ENCODE measurements around the gene GPSM3.
A peak's percentile ranks its signal among the peaks of the same experiment; 100 is the strongest.

GPSM3 gene

GRCh38 chr6:32190054-32190851 lies 2.2 kb downstream of the GPSM3 start, which contains the start of gene PBX2 (continued):
- TF ChIP-seq, protein P1, sequence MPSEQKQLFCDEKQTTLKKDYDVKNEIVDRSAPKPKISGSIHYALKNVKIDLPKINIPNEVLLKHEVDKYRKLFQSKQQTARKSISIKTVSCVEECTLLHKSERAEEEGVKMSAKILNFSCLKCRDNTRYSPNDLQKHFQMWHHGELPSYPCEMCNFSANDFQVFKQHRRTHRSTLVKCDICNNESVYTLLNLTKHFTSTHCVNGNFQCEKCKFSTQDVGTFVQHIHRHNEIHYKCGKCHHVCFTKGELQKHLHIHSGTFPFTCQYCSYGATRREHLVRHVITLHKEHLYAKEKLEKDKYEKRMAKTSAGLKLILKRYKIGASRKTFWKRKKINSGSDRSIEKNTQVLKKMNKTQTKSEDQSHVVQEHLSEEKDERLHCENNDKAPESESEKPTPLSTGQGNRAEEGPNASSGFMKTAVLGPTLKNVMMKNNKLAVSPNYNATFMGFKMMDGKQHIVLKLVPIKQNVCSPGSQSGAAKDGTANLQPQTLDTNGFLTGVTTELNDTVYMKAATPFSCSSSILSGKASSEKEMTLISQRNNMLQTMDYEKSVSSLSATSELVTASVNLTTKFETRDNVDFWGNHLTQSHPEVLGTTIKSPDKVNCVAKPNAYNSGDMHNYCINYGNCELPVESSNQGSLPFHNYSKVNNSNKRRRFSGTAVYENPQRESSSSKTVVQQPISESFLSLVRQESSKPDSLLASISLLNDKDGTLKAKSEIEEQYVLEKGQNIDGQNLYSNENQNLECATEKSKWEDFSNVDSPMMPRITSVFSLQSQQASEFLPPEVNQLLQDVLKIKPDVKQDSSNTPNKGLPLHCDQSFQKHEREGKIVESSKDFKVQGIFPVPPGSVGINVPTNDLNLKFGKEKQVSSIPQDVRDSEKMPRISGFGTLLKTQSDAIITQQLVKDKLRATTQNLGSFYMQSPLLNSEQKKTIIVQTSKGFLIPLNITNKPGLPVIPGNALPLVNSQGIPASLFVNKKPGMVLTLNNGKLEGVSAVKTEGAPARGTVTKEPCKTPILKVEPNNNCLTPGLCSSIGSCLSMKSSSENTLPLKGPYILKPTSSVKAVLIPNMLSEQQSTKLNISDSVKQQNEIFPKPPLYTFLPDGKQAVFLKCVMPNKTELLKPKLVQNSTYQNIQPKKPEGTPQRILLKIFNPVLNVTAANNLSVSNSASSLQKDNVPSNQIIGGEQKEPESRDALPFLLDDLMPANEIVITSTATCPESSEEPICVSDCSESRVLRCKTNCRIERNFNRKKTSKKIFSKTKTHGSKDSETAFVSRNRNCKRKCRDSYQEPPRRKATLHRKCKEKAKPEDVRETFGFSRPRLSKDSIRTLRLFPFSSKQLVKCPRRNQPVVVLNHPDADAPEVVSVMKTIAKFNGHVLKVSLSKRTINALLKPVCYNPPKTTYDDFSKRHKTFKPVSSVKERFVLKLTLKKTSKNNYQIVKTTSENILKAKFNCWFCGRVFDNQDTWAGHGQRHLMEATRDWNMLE (tag by site-specific recombination; conservative IDR thresholded peaks at IDR 0.05; ENCODE audit: low read depth): no peak
- TF ChIP-seq, protein P2, sequence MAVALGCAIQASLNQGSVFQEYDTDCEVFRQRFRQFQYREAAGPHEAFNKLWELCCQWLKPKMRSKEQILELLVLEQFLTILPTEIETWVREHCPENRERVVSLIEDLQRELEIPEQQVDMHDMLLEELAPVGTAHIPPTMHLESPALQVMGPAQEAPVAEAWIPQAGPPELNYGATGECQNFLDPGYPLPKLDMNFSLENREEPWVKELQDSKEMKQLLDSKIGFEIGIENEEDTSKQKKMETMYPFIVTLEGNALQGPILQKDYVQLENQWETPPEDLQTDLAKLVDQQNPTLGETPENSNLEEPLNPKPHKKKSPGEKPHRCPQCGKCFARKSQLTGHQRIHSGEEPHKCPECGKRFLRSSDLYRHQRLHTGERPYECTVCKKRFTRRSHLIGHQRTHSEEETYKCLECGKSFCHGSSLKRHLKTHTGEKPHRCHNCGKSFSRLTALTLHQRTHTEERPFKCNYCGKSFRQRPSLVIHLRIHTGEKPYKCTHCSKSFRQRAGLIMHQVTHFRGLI (tag by site-specific recombination; IDR thresholded peaks at IDR 0.05): no peak
- TF ChIP-seq ZNF549 (tag by site-specific recombination; IDR thresholded peaks at IDR 0.05): no peak
- no peak for TF ChIP-seq ZNF670 (tag by site-specific recombination; IDR thresholded peaks at IDR 0.05; ENCODE audit: low read depth)
- no peak for TF ChIP-seq ZNF202 (tag by site-specific recombination; IDR thresholded peaks at IDR 0.05; ENCODE audit: borderline replicate concordance)
- 0 out of 2 replicates have a peak, but pooled peaks have one; percentile 37 for TF ChIP-seq ZNF561 (tag by site-specific recombination; IDR thresholded peaks at IDR 0.05; ENCODE audit: borderline replicate concordance)
- TF ChIP-seq, protein P3, sequence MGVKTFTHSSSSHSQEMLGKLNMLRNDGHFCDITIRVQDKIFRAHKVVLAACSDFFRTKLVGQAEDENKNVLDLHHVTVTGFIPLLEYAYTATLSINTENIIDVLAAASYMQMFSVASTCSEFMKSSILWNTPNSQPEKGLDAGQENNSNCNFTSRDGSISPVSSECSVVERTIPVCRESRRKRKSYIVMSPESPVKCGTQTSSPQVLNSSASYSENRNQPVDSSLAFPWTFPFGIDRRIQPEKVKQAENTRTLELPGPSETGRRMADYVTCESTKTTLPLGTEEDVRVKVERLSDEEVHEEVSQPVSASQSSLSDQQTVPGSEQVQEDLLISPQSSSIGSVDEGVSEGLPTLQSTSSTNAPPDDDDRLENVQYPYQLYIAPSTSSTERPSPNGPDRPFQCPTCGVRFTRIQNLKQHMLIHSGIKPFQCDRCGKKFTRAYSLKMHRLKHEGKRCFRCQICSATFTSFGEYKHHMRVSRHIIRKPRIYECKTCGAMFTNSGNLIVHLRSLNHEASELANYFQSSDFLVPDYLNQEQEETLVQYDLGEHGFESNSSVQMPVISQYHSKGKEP (tag by site-specific recombination; IDR thresholded peaks at IDR 0.05): no peak
- no peak for TF ChIP-seq GLI2 (tag by site-specific recombination; IDR thresholded peaks at IDR 0.05; ENCODE audit: borderline replicate concordance, low read depth)
- TF ChIP-seq ZNF146 (tag by site-specific recombination; IDR thresholded peaks at IDR 0.05): no peak; the same call in 1 of the 2 replicates
- peak; percentile 69 for TF ChIP-seq ZNF341 (tag by site-specific recombination; IDR thresholded peaks at IDR 0.05; ENCODE audit: low read depth)
- TF ChIP-seq ZNF248 (tag by site-specific recombination; IDR thresholded peaks at IDR 0.05): no peak
- no peak for TF ChIP-seq ZNF510 (tag by site-specific recombination; IDR thresholded peaks at IDR 0.05; ENCODE audit: insufficient replicate concordance)
- TF ChIP-seq ZNF623 (tag by site-specific recombination; IDR thresholded peaks at IDR 0.05): no peak
- TF ChIP-seq, protein P4, sequence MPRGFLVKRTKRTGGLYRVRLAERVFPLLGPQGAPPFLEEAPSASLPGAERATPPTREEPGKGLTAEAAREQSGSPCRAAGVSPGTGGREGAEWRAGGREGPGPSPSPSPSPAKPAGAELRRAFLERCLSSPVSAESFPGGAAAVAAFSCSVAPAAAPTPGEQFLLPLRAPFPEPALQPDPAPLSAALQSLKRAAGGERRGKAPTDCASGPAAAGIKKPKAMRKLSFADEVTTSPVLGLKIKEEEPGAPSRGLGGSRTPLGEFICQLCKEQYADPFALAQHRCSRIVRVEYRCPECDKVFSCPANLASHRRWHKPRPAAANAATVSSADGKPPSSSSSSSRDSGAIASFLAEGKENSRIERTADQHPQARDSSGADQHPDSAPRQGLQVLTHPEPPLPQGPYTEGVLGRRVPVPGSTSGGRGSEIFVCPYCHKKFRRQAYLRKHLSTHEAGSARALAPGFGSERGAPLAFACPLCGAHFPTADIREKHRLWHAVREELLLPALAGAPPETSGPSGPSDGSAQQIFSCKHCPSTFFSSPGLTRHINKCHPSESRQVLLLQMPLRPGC (tag by site-specific recombination; IDR thresholded peaks at IDR 0.05): peak; percentile 45; the same call in 1 of the 2 replicates
- no peak for TF ChIP-seq ZNF112 (tag by site-specific recombination; IDR thresholded peaks at IDR 0.05)
- TF ChIP-seq REPIN1 (tag by site-specific recombination; IDR thresholded peaks at IDR 0.05; ENCODE audit: low read depth): no peak
- TF ChIP-seq, protein P5, sequence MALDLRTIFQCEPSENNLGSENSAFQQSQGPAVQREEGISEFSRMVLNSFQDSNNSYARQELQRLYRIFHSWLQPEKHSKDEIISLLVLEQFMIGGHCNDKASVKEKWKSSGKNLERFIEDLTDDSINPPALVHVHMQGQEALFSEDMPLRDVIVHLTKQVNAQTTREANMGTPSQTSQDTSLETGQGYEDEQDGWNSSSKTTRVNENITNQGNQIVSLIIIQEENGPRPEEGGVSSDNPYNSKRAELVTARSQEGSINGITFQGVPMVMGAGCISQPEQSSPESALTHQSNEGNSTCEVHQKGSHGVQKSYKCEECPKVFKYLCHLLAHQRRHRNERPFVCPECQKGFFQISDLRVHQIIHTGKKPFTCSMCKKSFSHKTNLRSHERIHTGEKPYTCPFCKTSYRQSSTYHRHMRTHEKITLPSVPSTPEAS (tag by site-specific recombination; IDR thresholded peaks at IDR 0.05): no peak; the same call in 1 of the 2 replicates
- no peak for TF ChIP-seq ZNF777 (tag by site-specific recombination; IDR thresholded peaks at IDR 0.05; ENCODE audit: borderline replicate concordance)
- peak; percentile 28; the same call in 1 of the 2 replicates for TF ChIP-seq ZBTB21 (tag by site-specific recombination; IDR thresholded peaks at IDR 0.05)
- no peak for TF ChIP-seq ZBTB26 (tag by site-specific recombination; optimal IDR thresholded peaks at IDR 0.05)
- TF ChIP-seq MZF1 (tag by site-specific recombination; IDR thresholded peaks at IDR 0.05; ENCODE audit: borderline replicate concordance): no peak
- TF ChIP-seq HOXC10 (CRISPR knock-in tag; IDR thresholded peaks at IDR 0.05): no peak
- TF ChIP-seq ZNF354C (tag by site-specific recombination; IDR thresholded peaks at IDR 0.05; ENCODE audit: borderline replicate concordance, low read depth): no peak
- TF ChIP-seq ZNF10 (tag by site-specific recombination; IDR thresholded peaks at IDR 0.05): no peak
